Ishikawa (cell line): ENCODE data around the gene ARMC9.

Experiments used
- CEBPB ChIP-seq: IDR thresholded peaks from 2 replicates; pipeline ENCODE4 v1.6.1; 2012
- CREB1 ChIP-seq: IDR thresholded peaks from 2 replicates; pipeline ENCODE4 v1.6.1; 2012; ENCODE audit warnings: low read depth
- EGR1 ChIP-seq: IDR thresholded peaks from 2 replicates; pipeline ENCODE4 v1.6.1; 2012
- EP300 ChIP-seq: IDR thresholded peaks from 2 replicates; pipeline ENCODE4 v1.6.1; 2012; ENCODE audit warnings: borderline replicate concordance
- FOXM1 ChIP-seq: IDR thresholded peaks from 2 replicates; pipeline ENCODE4 v1.6.1; 2012; ENCODE audit warnings: low read depth, borderline replicate concordance
- MAX ChIP-seq: IDR thresholded peaks from 2 replicates; pipeline ENCODE4 v1.6.1; 2012
- NFIC ChIP-seq: IDR thresholded peaks from 2 replicates; pipeline ENCODE4 v1.6.1; 2012
- RAD21 ChIP-seq: IDR thresholded peaks from 2 replicates; pipeline ENCODE4 v1.6.1; 2012; ENCODE audit warnings: low read depth
- REST ChIP-seq: IDR thresholded peaks from 2 replicates; pipeline ENCODE4 v1.6.1; 2012; ENCODE audit warnings: low read depth, mild to moderate bottlenecking
- TAF1 ChIP-seq: IDR thresholded peaks from 2 replicates; pipeline ENCODE4 v1.6.1; 2012; ENCODE audit warnings: low read depth, mild to moderate bottlenecking
- TCF12 ChIP-seq: IDR thresholded peaks from 2 replicates; pipeline ENCODE4 v1.6.1; 2012; ENCODE audit warnings: low read depth
- TEAD4 ChIP-seq: IDR thresholded peaks from 2 replicates; pipeline ENCODE4 v1.6.1; 2012
- USF1 ChIP-seq: IDR thresholded peaks from 2 replicates; pipeline ENCODE4 v1.6.1; 2012
- YY1 ChIP-seq: IDR thresholded peaks from 2 replicates; pipeline ENCODE4 v1.6.1; 2012; ENCODE audit warnings: low read depth
- ZBTB7A ChIP-seq: IDR thresholded peaks from 2 replicates; pipeline ENCODE4 v1.6.1; 2012; ENCODE audit warnings: low read depth

ARMC9 gene

DNA sequence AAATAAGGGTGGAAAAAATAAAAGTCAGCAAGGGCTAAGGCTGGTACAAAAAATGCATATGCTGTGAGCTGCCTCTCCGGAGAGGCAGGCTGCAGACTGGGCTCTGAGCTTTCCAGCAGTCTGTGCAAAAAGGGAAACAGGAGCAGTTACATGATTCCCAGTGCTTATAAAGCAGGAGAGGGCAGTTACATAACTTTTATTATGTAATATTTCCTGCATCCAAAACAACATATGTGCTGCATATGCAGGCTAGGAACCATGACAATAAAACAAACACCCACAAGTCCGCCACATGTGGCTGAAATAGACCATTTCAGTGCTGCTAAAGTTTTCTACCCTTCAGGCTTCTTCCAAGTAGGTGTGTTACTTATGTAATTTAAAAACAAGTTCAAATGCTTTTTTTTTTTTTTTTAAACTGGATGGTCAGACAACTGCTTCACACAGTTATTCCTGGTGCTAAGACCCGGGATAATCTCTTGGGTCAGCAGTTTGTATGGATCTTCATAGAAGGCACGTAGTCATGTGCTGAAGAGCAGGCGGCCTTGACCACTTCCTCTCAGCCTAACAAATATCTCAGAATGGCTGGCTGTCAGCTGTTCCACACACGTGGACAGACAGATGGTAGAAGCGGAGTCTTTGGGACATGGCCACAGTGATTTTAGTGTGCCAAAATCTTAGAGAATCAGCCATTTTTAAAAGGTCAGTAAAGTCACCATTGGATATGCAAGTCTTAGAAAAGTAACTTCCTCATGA is 43.5 kb downstream of the ARMC9 start:
- TF ChIP-seq REST (no peak), USF1 (no peak), TAF1 (no peak), FOXM1 (no peak), EP300 (no peak)

DNA sequence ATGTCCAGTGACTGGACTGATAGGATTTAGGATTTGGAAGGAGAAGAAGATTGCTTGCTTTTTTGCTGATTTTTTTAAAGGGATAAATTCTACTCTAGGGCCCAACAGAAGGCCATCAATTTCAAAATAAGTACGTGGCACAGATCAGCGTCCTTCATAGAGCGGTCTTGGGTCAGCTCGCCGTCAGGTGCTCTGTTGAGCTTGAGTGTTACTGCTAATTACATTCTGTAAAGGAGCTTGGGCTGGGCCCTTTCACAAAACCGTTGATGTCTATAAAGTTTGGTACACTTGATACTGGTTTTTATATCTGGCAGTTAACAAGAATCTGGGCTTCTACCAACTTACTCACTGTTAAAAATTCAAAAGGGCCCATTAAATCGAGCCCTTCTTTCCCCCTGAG is 45.4 kb downstream of the ARMC9 start:
- TF ChIP-seq TAF1 (no peak), EGR1 (no peak), CEBPB (no peak), TCF12 (no peak), EP300 (no peak), MAX (no peak), TEAD4 (no peak), YY1 (no peak)

- TF ChIP-seq CREB1 (no peak), REST (no peak), CEBPB (no peak), ZBTB7A (no peak), NFIC (no peak), EGR1 (no peak)
These were observed 46.2 kb downstream of the ARMC9 start for GRCh38 chr2:231244382-231245248.

- TF ChIP-seq CEBPB (peak; percentile 31; the same call in 1 of the 2 replicates), RAD21 (peak; percentile 26; the same call in 1 of the 2 replicates), EGR1 (no peak; the same call in 1 of the 2 replicates)
These were observed 47.0 kb downstream of the ARMC9 start for GRCh38 chr2:231245249-231246094.

GRCh38 chr2:231246171-231246842 is 47.9 kb downstream of the ARMC9 start:
- TF ChIP-seq TCF12, result no peak
- TF ChIP-seq CEBPB, result no peak
- no peak for TF ChIP-seq EP300
- no peak for TF ChIP-seq TEAD4
- TF ChIP-seq YY1, result no peak
- no peak for TF ChIP-seq NFIC
- TF ChIP-seq EGR1, result no peak
- no peak for TF ChIP-seq REST
- no peak for TF ChIP-seq TAF1
- no peak for TF ChIP-seq CREB1
- TF ChIP-seq ZBTB7A, result no peak
- no peak for TF ChIP-seq MAX
- TF ChIP-seq FOXM1, result no peak
- no peak for TF ChIP-seq USF1
- TF ChIP-seq RAD21, result no peak
